Activated naive CD8-positive, alpha-beta T cell (primary cell): ENCODE data around the gene PDGFD.
A peak's percentile ranks its signal among the peaks of the same experiment; 100 is the strongest.

ENCODE experiments used
- H3K27ac Mint-ChIP-seq: one replicate; pipeline ENCODE4 v1.8.0; 2021; ENCODE audit warnings: mixed read lengths
- H3K27me3 Mint-ChIP-seq: one replicate; pipeline ENCODE4 v1.8.0; 2021; ENCODE audit warnings: mixed read lengths
- H3K36me3 Mint-ChIP-seq: one replicate; pipeline ENCODE4 v1.8.0; 2021; ENCODE audit warnings: mixed read lengths
- H3K4me1 Mint-ChIP-seq: one replicate; pipeline ENCODE4 v1.8.0; 2021; ENCODE audit warnings: low read depth, mixed read lengths
- H3K4me3 Mint-ChIP-seq: one replicate; pipeline ENCODE4 v1.8.0; 2021; ENCODE audit warnings: mild to moderate bottlenecking, mixed read lengths
- H3K9me3 Mint-ChIP-seq: one replicate; pipeline ENCODE4 v1.8.0; 2021; ENCODE audit warnings: low read depth, mixed read lengths

PDGFD gene

DNA sequence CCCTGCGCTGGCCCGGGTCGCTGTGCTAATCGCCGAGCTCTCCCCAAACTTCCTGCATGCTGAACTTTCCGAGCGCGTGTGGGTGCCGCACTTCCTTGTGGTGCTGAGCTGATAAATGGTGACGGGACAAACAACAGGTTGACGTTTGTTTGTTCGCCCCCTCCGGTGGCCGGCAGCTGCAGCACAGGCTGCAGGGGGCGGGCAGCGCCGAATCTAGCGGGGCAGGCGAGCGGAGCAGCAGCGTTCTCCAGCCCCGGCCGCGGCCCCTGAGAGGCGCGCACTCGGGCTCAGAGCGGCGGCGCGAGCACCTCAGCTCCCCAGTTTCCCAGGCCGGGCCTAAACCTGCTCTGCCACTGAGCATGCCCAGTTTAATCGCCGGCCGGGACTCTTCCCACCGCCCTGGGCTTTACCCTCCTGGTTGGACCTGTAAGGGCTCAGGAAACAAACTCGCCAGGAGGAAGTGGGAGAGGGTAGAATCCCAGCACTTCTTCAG, at the start of gene PDGFD:
PDGFD (minus strand) TSS at position 120 of the 493 bp plus-strand sequence.
- Mint-ChIP-seq H3K27me3 (peaks cover 17% of the 10 kb centered on the region), H3K4me3 (peak within 1 kb of the TSS; percentile 54), H3K27ac (no peak within 1 kb of the TSS), H3K4me1 (peaks cover 6% of the 10 kb centered on the region), H3K9me3 (no peaks in the 10 kb centered on the region), H3K36me3 (no peaks in the 10 kb centered on the region)

DNA sequence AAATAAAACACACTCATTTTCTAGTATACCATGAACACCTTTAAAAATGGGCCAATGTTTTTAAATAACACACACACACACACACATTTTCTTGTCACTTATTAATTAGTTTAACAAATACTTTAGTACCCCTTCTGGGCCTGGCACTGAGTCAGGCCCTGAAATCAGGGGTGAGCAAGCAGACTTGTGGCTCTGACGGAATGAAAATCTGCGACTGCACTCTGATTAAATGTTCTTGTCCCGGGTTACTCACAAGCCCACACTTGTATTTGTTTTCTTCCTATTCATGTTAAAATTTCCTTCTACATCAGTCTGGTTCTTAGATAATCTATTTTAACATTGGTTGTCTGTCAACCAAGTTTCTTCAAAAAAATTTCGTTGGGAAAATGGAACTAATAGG, 43.0 kb upstream of the PDGFD start:
- no peak overlapping the region for H3K4me3 Mint-ChIP-seq
- peaks cover 5% of the 10 kb centered on the region for H3K9me3 Mint-ChIP-seq
- no peaks in the 10 kb centered on the region for H3K36me3 Mint-ChIP-seq
- H3K4me1 Mint-ChIP-seq = no peaks in the 10 kb centered on the region
- no peak overlapping the region for H3K27ac Mint-ChIP-seq
- H3K27me3 Mint-ChIP-seq = no peaks in the 10 kb centered on the region

DNA sequence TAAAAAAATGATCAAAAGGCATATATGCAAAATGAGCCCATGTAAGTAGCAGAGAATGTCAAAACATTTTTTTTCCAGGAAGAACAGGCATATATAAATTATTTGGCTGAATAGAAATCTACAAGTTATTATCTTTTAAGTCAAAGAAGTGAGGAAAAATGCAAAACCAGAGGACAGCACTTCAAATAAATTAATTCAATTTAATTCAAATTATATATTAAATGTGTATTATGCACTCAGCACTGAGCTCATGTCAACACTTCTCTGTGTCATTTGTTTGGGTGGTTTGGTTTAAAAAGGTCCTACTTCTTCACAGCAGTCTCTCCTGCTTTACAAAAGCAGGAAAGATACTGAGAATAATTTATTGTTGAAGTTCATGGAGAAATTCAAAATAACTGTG, 41.9 kb upstream of the PDGFD start:
- H3K9me3 Mint-ChIP-seq = no peaks in the 10 kb centered on the region
- no peaks in the 10 kb centered on the region for H3K4me1 Mint-ChIP-seq
- H3K27ac Mint-ChIP-seq = no peak overlapping the region
- H3K4me3 Mint-ChIP-seq = no peak overlapping the region
- H3K36me3 Mint-ChIP-seq = no peaks in the 10 kb centered on the region
- H3K27me3 Mint-ChIP-seq = no peaks in the 10 kb centered on the region

DNA sequence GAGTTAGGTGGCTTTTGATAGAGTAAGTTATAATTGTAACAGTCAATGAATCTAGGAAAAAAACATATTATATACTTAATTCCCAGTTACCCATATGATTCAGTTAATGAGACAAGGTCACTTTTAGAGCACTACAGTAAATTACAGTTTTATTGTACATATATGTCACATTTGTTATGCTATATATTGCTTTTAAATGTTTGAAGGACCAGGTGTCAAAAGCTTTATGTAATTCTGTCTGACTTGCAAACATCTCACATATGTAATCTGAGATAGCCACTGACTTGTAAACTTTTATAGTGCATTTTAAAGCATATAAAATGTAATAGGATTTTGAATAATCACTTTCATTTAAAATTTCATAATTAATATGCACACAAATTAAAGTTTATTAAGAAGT, 36.7 kb upstream of the PDGFD start:
- H3K27ac Mint-ChIP-seq = no peak overlapping the region
- no peaks in the 10 kb centered on the region for H3K9me3 Mint-ChIP-seq
- H3K4me3 Mint-ChIP-seq = no peak overlapping the region
- H3K27me3 Mint-ChIP-seq = no peaks in the 10 kb centered on the region
- H3K4me1 Mint-ChIP-seq = no peaks in the 10 kb centered on the region
- H3K36me3 Mint-ChIP-seq = no peaks in the 10 kb centered on the region

DNA sequence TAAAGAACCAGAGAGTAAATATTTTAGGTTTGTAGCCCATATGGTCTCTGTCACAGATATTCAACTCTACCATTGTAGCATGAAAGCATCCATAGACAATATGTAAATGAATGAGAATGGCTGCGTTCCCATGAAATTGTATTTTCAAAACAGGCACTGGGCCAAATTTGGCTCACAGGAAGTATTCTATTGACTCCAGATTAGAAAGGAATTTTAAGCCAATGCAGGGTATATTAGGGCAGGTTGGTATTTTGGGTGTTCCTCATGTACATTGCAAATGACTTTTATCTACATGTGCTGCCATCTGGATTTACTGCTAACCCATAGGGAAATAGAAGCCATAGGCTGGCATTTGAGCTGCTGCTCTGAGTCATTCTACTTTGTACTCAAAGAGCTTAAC, 35.1 kb upstream of the PDGFD start:
- H3K27ac Mint-ChIP-seq = no peak overlapping the region
- no peaks in the 10 kb centered on the region for H3K9me3 Mint-ChIP-seq
- no peaks in the 10 kb centered on the region for H3K36me3 Mint-ChIP-seq
- H3K4me1 Mint-ChIP-seq = no peaks in the 10 kb centered on the region
- no peak overlapping the region for H3K4me3 Mint-ChIP-seq
- H3K27me3 Mint-ChIP-seq = no peaks in the 10 kb centered on the region

DNA sequence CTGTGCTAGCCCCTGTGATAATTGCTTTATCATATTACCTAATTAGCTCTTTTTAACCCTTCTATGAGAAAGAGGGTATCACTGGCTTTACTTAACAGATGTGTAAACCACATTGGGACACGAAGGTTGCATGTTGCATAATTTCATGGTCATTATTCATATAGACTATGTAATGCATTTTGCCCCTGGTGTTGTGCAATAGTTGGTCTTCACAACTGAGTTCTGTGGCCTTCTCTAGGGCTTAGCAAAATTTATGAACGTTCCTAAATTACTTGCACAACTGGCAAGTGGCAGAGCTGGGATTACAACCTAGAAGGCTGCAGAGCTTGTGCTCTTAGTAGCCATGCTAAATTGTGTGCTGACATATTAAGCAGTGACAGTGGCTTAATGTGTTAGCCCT, 34.6 kb upstream of the PDGFD start:
- Mint-ChIP-seq H3K36me3 (no peaks in the 10 kb centered on the region), H3K4me3 (no peak overlapping the region), H3K27ac (no peak overlapping the region)

DNA sequence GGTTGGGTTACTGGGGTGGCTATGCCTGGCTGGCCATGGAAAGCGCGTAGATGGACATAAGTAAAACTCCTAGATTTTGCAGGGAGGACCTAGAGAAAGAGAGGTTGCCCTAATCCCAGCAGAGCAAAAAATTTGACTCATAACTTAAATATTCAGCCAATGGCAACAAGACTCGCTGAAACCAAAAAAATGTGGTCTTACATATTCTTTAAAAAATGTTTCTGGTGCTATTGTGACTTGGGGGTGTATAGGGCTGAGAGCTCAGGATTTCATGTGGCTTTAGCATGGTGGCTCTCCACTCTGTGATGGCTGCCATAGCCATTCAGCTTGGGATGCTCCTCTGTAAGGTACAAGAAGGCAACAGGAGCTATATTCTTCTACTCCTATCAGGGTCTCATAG, 27.2 kb upstream of the PDGFD start:
- no peaks in the 10 kb centered on the region for H3K9me3 Mint-ChIP-seq
- H3K27me3 Mint-ChIP-seq = no peaks in the 10 kb centered on the region
- H3K27ac Mint-ChIP-seq = no peak overlapping the region
- H3K4me1 Mint-ChIP-seq = no peaks in the 10 kb centered on the region
- no peaks in the 10 kb centered on the region for H3K36me3 Mint-ChIP-seq
- no peak overlapping the region for H3K4me3 Mint-ChIP-seq

More for the DNA sequence above, 34.6 kb upstream of the PDGFD start:
- Mint-ChIP-seq H3K9me3 (no peaks in the 10 kb centered on the region), H3K27me3 (no peaks in the 10 kb centered on the region), H3K4me1 (no peaks in the 10 kb centered on the region)

DNA sequence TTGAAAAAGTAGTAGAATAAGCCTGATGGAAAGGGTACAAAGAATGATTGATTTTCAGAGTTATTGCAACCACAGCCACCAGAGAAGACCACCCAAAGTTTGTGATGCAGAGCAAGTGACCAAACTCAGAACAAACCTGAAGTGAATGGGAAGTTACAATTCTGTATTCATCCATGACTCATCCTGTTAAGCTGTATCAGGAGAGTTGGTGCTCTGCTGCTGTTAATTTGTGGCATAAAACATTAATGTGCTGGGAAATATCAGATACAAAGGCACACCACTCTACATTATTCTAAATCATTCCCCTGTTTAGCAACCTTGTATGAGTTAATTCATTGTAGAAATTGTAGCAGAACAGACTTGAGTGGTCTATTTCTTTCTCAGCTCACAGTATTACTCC, 19.6 kb upstream of the PDGFD start:
- Mint-ChIP-seq H3K4me3 (no peak overlapping the region), H3K27ac (no peak overlapping the region), H3K4me1 (no peaks in the 10 kb centered on the region), H3K36me3 (no peaks in the 10 kb centered on the region), H3K27me3 (no peaks in the 10 kb centered on the region), H3K9me3 (no peaks in the 10 kb centered on the region)

DNA sequence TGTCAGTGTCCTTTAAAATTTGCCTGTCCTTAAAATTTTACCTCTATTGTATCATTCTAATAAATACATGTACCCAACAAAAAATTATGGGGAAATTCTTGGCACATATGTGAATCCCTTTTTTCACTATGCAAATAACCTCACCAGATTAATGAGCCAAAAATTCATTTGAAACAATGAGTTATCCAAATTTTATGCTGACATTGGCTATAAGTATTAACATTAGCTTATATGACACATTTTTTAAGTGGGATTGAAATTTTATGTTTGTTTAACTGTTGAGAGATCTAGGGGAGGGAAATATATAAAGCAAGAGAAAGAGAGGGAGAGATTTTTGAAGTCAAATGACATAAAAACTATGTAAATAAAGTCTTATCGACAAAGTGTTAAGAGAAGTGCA, 11.8 kb upstream of the PDGFD start:
- no peaks in the 10 kb centered on the region for H3K4me1 Mint-ChIP-seq
- H3K4me3 Mint-ChIP-seq = no peak overlapping the region
- no peaks in the 10 kb centered on the region for H3K27me3 Mint-ChIP-seq
- H3K27ac Mint-ChIP-seq = no peak overlapping the region
- no peaks in the 10 kb centered on the region for H3K36me3 Mint-ChIP-seq
- H3K9me3 Mint-ChIP-seq = no peaks in the 10 kb centered on the region

DNA sequence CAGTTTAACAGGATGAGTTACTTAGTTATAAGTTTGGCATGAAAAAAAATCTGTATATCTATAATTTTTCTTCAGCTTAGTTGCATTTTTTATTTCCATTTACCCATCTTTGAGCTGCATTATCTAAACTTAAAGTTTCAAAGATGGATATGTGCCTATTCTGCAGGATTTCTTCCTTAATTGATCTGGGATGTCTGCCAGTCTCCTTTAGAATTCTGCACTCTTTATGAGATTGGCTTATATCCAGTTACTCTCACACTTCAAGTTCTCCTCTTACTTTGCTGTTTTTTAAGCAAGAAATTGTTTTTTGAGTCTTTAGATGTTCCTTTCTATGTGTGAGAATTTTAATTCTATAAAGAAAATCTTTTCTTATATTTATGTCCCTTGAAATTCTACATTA, 5.1 kb upstream of the PDGFD start:
- Mint-ChIP-seq H3K27ac (no peak overlapping the region), H3K4me3 (no peak overlapping the region), H3K36me3 (no peaks in the 10 kb centered on the region), H3K9me3 (no peaks in the 10 kb centered on the region), H3K4me1 (no peaks in the 10 kb centered on the region), H3K27me3 (peaks cover 5% of the 10 kb centered on the region)

DNA sequence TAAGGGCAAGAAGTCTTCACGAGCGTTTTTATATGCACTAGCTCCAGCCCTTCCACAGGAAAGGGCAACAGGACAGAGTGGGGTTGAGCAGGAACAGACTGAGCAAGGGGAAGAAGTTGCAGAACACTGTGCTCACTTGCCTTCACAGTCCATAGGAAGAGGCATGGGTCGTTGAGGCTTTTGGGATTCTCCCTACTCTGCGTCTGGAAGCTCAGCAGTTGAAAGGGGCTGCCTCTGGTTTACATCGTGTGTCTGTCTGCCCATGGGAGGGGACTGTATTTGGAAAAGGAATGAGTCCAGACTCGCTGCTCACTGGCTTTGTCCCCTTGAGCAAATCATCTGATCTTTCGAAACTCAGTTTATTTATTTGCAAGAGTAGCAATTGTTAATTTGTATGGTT, 1.1 kb upstream of the PDGFD start:
- H3K9me3 Mint-ChIP-seq = no peaks in the 10 kb centered on the region
- no peak overlapping the region for H3K27ac Mint-ChIP-seq
- no peaks in the 10 kb centered on the region for H3K36me3 Mint-ChIP-seq
- peaks cover 17% of the 10 kb centered on the region for H3K27me3 Mint-ChIP-seq
- peaks cover 6% of the 10 kb centered on the region for H3K4me1 Mint-ChIP-seq
- no peak overlapping the region for H3K4me3 Mint-ChIP-seq

DNA sequence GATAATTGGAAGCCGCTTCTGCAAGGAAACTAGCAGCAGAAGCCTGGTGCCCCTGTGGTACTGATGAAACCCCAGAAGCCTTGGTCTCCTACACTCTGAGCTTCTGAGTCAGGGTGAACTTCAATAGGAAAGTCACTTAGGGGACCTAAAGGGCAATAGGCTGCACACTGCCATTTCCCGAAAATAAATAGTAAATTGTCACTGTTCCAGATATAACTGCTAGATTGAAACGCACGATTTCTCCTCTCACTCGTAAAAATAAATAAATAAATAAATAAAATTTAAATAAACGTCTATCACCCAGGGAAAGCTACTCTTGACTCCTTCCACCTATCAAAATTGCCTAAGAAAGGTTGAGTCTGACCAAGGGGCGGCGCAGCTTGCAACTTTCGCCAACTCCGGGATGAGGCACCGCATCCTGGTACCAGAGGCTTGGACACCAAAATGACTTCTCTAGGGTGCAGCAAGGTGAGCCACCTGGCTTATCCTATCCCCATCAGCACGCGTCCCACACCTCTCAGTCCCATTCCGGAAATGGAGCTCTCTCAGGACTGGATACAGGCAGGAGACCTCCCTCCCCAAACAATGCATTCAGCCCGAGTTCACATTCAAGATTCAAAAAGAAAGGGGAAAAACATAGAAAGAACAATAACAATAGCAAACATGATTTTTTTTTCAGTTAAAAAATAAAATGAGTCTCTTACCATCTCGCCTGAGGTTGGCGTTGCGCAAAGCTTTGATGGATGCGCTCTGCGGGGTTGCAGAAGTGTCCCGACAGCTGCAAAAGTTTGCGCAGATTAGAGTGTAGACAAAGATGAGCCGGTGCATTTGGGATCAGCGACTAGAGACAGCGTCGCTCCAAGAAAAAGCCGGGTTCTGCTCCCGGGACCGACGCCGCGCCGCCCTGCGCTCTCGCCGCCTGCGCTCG, 583 bp downstream of the PDGFD start:
- Mint-ChIP-seq H3K27ac (no peak overlapping the region), H3K9me3 (no peaks in the 10 kb centered on the region), H3K4me3 (peak overlapping the region; percentile 54), H3K36me3 (no peaks in the 10 kb centered on the region), H3K4me1 (peaks cover 6% of the 10 kb centered on the region), H3K27me3 (peaks cover 17% of the 10 kb centered on the region)

DNA sequence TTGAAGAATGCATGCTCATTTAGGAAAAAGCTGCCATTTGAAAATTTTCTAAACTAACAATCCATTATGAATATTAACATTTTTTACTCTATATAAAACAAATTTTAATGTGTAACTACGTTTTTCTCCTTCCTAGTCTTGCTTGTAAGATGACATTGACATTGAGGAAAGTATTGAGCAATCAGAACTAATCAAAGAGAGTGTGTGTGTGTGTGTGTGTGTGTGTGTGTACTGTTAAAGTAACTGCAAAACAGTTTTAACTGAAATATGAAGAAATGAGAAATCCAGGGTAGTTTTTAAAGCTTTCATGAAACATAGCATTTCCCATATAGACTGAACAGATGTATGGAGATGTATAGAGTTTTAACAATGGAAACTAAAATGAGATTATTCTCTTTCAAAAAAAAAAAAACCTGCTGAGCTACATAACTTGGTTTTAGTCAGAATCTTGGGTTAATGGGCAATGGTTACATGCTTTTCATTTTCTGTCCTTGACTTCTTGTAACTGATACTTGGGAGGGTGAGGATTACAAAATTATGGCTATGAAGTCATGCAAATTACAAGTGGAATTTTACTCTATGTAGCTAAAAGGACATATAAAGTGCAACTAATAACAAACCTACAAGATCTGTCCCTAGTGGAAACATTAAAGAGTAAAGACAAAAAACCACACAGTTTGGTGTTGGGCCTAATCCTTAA, 2.0 kb downstream of the PDGFD start:
- peaks cover 6% of the 10 kb centered on the region for H3K4me1 Mint-ChIP-seq

DNA sequence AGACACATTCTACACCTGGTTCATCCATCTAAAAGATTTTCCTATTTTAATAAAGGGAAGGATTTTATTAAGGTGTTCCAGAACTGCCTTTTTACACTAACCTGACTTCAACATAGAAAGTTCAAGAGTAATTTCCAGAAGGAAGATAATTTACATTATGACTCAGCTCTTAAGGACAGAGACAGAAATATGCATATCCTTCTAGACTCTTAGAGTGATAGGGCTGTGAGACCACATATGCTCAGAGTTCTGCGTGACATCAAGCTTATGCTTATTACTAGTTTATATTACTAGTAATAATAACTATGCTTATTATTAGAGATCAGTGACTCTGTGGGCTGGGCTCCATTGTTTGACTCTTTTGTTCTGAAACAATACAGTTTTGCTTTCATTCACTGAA, 4.6 kb downstream of the PDGFD start:
- peaks cover 11% of the 10 kb centered on the region for H3K27me3 Mint-ChIP-seq
- H3K4me1 Mint-ChIP-seq = peaks cover 6% of the 10 kb centered on the region
- H3K9me3 Mint-ChIP-seq = no peaks in the 10 kb centered on the region
- H3K27ac Mint-ChIP-seq = no peak overlapping the region
- H3K36me3 Mint-ChIP-seq = no peaks in the 10 kb centered on the region
- no peak overlapping the region for H3K4me3 Mint-ChIP-seq

More for the DNA sequence above, 2.0 kb downstream of the PDGFD start:
- no peaks in the 10 kb centered on the region for H3K36me3 Mint-ChIP-seq
- H3K4me3 Mint-ChIP-seq = no peak overlapping the region
- H3K9me3 Mint-ChIP-seq = no peaks in the 10 kb centered on the region
- H3K27me3 Mint-ChIP-seq = peaks cover 17% of the 10 kb centered on the region
- H3K27ac Mint-ChIP-seq = no peak overlapping the region

DNA sequence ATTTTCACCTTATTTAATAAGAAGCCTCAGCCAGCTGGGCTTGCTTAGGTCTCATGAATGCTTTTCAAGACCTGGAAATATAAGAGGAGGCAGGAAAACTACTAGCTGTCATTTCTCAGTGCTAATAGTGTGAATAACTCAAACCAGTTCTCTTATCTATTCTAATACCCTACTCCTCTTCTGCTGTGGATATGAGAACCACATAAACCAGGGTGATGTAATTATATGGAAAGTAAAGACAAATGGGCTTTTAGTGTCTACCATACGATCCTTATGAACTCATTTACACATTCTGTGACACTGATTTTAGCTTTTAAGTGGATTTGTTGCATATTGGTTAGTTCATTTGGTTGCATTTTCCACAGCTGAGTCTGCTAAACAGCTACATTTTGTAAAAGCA, 8.6 kb downstream of the PDGFD start:
- Mint-ChIP-seq H3K27me3 (no peaks in the 10 kb centered on the region), H3K4me3 (no peak overlapping the region), H3K4me1 (no peaks in the 10 kb centered on the region), H3K27ac (no peak overlapping the region), H3K9me3 (no peaks in the 10 kb centered on the region), H3K36me3 (no peaks in the 10 kb centered on the region)
